Measurements from ENCODE around the gene RUSC1.
"Not testable (repeated sequence)": the region's sequence is repeated elsewhere in the genome, so short reads cannot be mapped to it uniquely, and the experiment has no call there.

RUSC1 gene

DNA sequence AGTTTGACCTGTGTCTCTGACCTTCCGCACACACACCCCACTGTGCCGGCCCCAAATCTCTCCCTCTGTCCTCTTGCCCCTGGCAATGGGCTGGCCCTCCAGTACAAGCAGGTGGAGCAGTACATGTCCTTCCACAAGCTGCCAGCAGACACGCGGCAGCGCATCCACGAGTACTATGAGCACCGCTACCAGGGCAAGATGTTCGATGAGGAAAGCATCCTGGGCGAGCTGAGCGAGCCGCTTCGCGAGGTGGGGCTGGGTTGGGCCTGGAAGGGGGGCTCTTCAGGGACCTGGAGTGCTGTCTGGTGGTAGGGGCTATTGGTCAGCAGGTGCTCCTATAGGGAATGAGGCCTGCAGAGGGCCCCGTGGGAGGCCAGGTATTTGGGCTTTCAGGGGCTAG, 35.6 kb upstream of the RUSC1 start:
- no peak overlapping the region for H3K4me3 ChIP-seq (replicated peaks; ENCODE audit: low read depth, low read length)
- H3K27me3 ChIP-seq (replicated peaks; ENCODE audit: control insufficient read depth, insufficient read depth, low read length) = no peaks in the 10 kb centered on the region
- TF ChIP-seq, protein P1, sequence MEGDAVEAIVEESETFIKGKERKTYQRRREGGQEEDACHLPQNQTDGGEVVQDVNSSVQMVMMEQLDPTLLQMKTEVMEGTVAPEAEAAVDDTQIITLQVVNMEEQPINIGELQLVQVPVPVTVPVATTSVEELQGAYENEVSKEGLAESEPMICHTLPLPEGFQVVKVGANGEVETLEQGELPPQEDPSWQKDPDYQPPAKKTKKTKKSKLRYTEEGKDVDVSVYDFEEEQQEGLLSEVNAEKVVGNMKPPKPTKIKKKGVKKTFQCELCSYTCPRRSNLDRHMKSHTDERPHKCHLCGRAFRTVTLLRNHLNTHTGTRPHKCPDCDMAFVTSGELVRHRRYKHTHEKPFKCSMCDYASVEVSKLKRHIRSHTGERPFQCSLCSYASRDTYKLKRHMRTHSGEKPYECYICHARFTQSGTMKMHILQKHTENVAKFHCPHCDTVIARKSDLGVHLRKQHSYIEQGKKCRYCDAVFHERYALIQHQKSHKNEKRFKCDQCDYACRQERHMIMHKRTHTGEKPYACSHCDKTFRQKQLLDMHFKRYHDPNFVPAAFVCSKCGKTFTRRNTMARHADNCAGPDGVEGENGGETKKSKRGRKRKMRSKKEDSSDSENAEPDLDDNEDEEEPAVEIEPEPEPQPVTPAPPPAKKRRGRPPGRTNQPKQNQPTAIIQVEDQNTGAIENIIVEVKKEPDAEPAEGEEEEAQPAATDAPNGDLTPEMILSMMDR (IDR thresholded peaks at IDR 0.05; ENCODE audit: insufficient read depth, low read length, poor library complexity, severe bottlenecking) = no peak
- DNase-seq (ENCODE audit: extremely low read depth, insufficient read length) = no peak
- H3K36me3 ChIP-seq (ENCODE audit: control insufficient read depth, insufficient read depth, low read length) = no peaks in the 10 kb centered on the region

DNA sequence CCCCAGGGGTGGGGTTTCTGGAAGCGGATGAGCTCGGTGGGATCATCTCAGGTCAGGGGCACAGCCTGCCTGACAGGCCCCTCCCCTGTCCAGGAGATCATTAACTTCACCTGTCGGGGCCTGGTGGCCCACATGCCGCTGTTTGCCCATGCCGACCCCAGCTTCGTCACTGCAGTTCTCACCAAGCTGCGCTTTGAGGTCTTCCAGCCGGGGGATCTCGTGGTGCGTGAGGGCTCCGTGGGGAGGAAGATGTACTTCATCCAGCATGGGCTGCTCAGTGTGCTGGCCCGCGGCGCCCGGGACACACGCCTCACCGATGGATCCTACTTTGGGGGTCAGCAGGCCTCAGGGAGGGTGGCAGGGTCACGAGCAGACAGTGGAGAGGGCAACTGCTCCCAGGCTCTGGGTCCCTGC, 35.1 kb upstream of the RUSC1 start:
- no peak overlapping the region for H3K4me3 ChIP-seq (replicated peaks; ENCODE audit: low read depth, low read length)
- no peaks in the 10 kb centered on the region for H3K27me3 ChIP-seq (replicated peaks; ENCODE audit: control insufficient read depth, insufficient read depth, low read length)
- H3K36me3 ChIP-seq (ENCODE audit: control insufficient read depth, insufficient read depth, low read length) = no peaks in the 10 kb centered on the region
- TF ChIP-seq, protein P1 (IDR thresholded peaks at IDR 0.05; ENCODE audit: insufficient read depth, low read length, poor library complexity, severe bottlenecking) = no peak
- no peak for DNase-seq (ENCODE audit: extremely low read depth, insufficient read length)

DNA sequence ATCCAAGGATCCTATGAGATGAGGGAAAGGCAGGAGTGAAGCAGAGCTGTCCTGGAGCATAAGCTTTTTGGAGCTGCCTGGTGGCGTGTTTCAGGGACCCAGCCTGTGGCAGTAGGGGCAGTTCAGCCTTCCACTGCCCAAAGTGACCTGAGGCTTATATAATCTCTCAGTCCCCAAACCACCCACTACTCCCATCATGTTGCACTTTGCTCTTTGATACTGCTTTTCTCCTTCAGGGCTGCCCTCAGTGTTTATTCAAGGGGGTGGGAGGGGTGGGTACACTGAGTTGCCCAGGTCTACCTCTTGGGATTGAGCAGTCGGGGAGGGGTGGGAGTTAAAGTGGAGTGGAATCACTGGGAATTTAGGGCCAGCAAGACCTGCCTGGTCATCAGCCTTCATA, 34.1 kb upstream of the RUSC1 start:
- TF ChIP-seq, protein P1 (IDR thresholded peaks at IDR 0.05; ENCODE audit: insufficient read depth, low read length, poor library complexity, severe bottlenecking) = no peak
- DNase-seq (ENCODE audit: extremely low read depth, insufficient read length) = no peak
- H3K27me3 ChIP-seq (replicated peaks; ENCODE audit: control insufficient read depth, insufficient read depth, low read length) = no peaks in the 10 kb centered on the region
- no peaks in the 10 kb centered on the region for H3K36me3 ChIP-seq (ENCODE audit: control insufficient read depth, insufficient read depth, low read length)
- no peak overlapping the region for H3K4me3 ChIP-seq (replicated peaks; ENCODE audit: low read depth, low read length)

DNA sequence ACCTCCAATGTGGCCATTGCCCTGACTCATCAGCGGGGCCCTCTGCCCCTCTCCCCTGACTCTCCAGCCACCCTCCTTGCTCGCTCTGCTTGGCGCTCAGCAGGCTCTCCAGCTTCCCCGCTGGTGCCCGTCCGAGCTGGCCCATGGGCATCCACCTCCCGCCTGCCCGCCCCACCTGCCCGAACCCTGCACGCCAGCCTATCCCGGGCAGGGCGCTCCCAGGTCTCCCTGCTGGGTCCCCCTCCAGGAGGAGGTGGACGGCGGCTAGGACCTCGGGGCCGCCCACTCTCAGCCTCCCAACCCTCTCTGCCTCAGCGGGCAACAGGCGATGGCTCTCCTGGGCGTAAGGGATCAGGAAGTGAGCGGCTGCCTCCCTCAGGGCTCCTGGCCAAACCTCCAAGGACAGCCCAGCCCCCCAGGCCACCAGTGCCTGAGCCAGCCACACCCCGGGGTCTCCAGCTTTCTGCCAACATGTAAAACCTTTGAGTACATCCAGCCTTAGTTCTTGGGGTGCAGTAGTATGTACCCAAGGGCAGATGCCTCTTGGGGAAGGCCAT, 32.6 kb upstream of the RUSC1 start:
- TF ChIP-seq, protein P1 (IDR thresholded peaks at IDR 0.05; ENCODE audit: insufficient read depth, low read length, poor library complexity, severe bottlenecking) = no peak
- Histone ChIP-seq H3K36me3 (ENCODE audit: control insufficient read depth, insufficient read depth, low read length) (no peaks in the 10 kb centered on the region), H3K4me3 (replicated peaks; ENCODE audit: low read depth, low read length) (no peak overlapping the region), H3K27me3 (replicated peaks; ENCODE audit: control insufficient read depth, insufficient read depth, low read length) (no peaks in the 10 kb centered on the region)
- no peak for DNase-seq (ENCODE audit: extremely low read depth, insufficient read length)

DNA sequence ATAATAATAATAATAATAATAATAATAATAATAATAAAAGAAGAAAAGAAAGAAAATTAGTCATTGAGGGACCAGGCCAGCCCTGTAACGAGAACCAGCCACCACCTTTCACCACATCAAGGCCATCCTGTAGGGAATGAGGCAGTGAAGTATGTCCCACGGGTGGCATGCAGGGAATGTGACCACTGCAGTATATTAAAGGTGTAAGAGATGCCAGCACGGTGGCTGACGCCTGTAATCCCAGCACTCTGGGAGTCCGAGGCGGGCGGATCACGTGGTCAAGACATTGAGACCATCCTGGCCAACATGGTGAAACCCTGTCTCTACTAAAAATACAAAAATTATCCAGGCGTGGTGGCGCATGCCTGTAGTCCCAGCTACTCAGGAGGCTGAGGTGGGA, 29.7 kb upstream of the RUSC1 start:
- H3K4me3 ChIP-seq (replicated peaks; ENCODE audit: low read depth, low read length); H3K36me3 ChIP-seq (ENCODE audit: control insufficient read depth, insufficient read depth, low read length); H3K27me3 ChIP-seq (replicated peaks; ENCODE audit: control insufficient read depth, insufficient read depth, low read length); DNase-seq (ENCODE audit: extremely low read depth, insufficient read length): not testable (repeated sequence)

DNA sequence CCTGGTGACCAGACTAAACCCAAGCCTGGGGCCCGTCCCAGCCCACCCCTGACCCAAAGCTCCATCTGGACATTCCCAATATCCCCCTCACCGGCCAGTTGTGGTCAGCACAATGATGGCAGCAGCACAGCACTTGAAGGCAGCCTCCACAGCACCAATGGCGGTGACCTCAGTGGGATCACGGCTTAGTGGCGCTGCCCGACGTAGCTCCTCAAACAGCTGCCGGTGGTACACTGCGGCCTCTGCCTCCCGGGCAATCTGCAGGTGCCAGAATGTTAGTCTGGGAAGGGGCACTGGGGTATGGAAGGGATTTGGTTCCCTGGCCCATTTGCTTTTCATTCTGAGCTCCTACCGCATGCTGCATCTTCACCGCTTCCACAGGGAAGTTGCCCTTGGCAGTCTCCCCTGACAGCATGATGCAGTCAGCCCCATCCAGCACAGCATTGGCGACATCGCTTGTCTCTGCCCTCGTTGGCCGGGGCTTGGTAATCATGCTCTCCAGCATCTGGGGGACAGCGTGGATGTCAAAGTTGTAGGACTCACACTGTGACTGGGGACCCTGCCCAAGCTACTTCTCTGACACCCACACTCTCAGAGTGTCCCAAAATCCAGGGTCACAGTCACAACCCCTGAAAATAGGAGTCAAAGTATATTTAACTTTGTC, 27.5 kb upstream of the RUSC1 start:
- TF ChIP-seq, protein P1 (IDR thresholded peaks at IDR 0.05; ENCODE audit: insufficient read depth, low read length, poor library complexity, severe bottlenecking) = no peak
- no peaks in the 10 kb centered on the region for H3K36me3 ChIP-seq (ENCODE audit: control insufficient read depth, insufficient read depth, low read length)

More for the DNA sequence above, 27.5 kb upstream of the RUSC1 start:
- H3K27me3 ChIP-seq (replicated peaks; ENCODE audit: control insufficient read depth, insufficient read depth, low read length) = no peaks in the 10 kb centered on the region
- DNase-seq (ENCODE audit: extremely low read depth, insufficient read length) = no peak
- no peak overlapping the region for H3K4me3 ChIP-seq (replicated peaks; ENCODE audit: low read depth, low read length)

Measured in GM06990 (cell line).